ENCODE data around the gene FARS2.

DNA sequence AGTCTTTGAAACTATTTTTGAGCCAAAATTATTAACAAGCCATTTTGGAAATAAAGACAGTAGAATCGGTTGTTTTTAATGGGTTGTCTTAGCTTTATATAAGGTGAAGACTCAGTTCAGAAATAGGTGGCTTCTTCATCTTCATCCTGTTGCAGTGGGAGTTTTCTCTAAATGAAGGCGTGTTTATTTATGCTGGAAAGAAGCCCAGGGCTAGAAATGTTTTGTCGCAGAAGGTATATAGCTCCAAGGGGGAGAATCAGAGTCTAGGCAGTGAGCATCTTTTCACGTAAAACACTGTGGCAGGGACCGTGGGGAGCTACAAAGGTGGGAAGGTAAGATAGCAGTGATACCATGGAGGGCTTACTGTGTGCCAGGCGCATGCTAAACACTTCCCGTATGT, 34.3 kb downstream of the FARS2 start:
- TF ChIP-seq POLR2A (IDR thresholded peaks at IDR 0.05), result no peak
- TF ChIP-seq, protein P1, sequence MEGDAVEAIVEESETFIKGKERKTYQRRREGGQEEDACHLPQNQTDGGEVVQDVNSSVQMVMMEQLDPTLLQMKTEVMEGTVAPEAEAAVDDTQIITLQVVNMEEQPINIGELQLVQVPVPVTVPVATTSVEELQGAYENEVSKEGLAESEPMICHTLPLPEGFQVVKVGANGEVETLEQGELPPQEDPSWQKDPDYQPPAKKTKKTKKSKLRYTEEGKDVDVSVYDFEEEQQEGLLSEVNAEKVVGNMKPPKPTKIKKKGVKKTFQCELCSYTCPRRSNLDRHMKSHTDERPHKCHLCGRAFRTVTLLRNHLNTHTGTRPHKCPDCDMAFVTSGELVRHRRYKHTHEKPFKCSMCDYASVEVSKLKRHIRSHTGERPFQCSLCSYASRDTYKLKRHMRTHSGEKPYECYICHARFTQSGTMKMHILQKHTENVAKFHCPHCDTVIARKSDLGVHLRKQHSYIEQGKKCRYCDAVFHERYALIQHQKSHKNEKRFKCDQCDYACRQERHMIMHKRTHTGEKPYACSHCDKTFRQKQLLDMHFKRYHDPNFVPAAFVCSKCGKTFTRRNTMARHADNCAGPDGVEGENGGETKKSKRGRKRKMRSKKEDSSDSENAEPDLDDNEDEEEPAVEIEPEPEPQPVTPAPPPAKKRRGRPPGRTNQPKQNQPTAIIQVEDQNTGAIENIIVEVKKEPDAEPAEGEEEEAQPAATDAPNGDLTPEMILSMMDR (IDR thresholded peaks at IDR 0.05), result no peak

All from esophagus squamous epithelium (tissue), 4 donors.